ENCODE measurements around the gene SLC13A3.
A peak's percentile ranks its signal among the peaks of the same experiment; 100 is the strongest.

SLC13A3 gene

GRCh38 chr20:46688151-46689081 lies 37.2 kb upstream of the SLC13A3 start:
- H3K27ac ChIP-seq (ENCODE audit: low read depth, low read length, poor library complexity, severe bottlenecking), result peak overlapping the region; percentile 1
- H3K4me2 ChIP-seq (ENCODE audit: low read length), result peak overlapping the region; percentile 93
- H2AFZ ChIP-seq (ENCODE audit: low read length), result no peak overlapping the region
- H3K4me3 ChIP-seq (ENCODE audit: low read depth, low read length, poor library complexity, severe bottlenecking), result peak overlapping the region; percentile 92
- peaks cover 36% of the 10 kb centered on the region for H3K79me2 ChIP-seq (ENCODE audit: insufficient read depth, low read length)
- H3K36me3 ChIP-seq (ENCODE audit: insufficient read depth, low read length), result peaks cover 31% of the 10 kb centered on the region
- H3K9me2 ChIP-seq (ENCODE audit: low read depth, low read length), result no peaks in the 10 kb centered on the region
- peaks cover 29% of the 10 kb centered on the region for H3K4me1 ChIP-seq (ENCODE audit: insufficient read depth, low read length, severe bottlenecking)
- H3F3A ChIP-seq (ENCODE audit: insufficient read depth, low read length), result no peaks in the 10 kb centered on the region
- peak overlapping the region; percentile 90 for H3K9ac ChIP-seq (ENCODE audit: low read length)
- TF ChIP-seq CTCF (IDR thresholded peaks at IDR 0.05; ENCODE audit: low read length) (no peak), EZH2 (IDR thresholded peaks at IDR 0.05; ENCODE audit: borderline replicate concordance, low read length) (no peak)
- H3K27me3 ChIP-seq (ENCODE audit: insufficient read depth, low read length), result no peaks in the 10 kb centered on the region
- H4K20me1 ChIP-seq (ENCODE audit: insufficient read depth, low read length), result no peaks in the 10 kb centered on the region
- no peaks in the 10 kb centered on the region for H3K9me3 ChIP-seq (ENCODE audit: low read length)

- Histone ChIP-seq H3K79me2 (ENCODE audit: insufficient read depth, low read length) (peaks cover 36% of the 10 kb centered on the region), H3K27ac (ENCODE audit: low read depth, low read length, poor library complexity, severe bottlenecking) (no peak overlapping the region), H3K9ac (ENCODE audit: low read length) (no peak overlapping the region), H3K4me2 (ENCODE audit: low read length) (no peak overlapping the region), H3F3A (ENCODE audit: insufficient read depth, low read length) (no peaks in the 10 kb centered on the region), H3K36me3 (ENCODE audit: insufficient read depth, low read length) (peaks cover 37% of the 10 kb centered on the region), H3K9me3 (ENCODE audit: low read length) (no peaks in the 10 kb centered on the region), H3K9me2 (ENCODE audit: low read depth, low read length) (no peaks in the 10 kb centered on the region), H2AFZ (ENCODE audit: low read length) (no peak overlapping the region), H3K27me3 (ENCODE audit: insufficient read depth, low read length) (no peaks in the 10 kb centered on the region), H3K4me3 (ENCODE audit: low read depth, low read length, poor library complexity, severe bottlenecking) (no peak overlapping the region), H3K4me1 (ENCODE audit: insufficient read depth, low read length, severe bottlenecking) (peaks cover 35% of the 10 kb centered on the region), H4K20me1 (ENCODE audit: insufficient read depth, low read length) (no peaks in the 10 kb centered on the region)
- TF ChIP-seq CTCF (IDR thresholded peaks at IDR 0.05; ENCODE audit: low read length) (no peak), EZH2 (IDR thresholded peaks at IDR 0.05; ENCODE audit: borderline replicate concordance, low read length) (no peak)
Measured at GRCh38 chr20:46683939-46684750, 32.9 kb upstream of the SLC13A3 start.

- no peak overlapping the region for H3K9ac ChIP-seq (ENCODE audit: low read length)
- H2AFZ ChIP-seq (ENCODE audit: low read length), result no peak overlapping the region
- no peaks in the 10 kb centered on the region for H3K9me3 ChIP-seq (ENCODE audit: low read length)
- TF ChIP-seq EZH2 (IDR thresholded peaks at IDR 0.05; ENCODE audit: borderline replicate concordance, low read length) (no peak), CTCF (IDR thresholded peaks at IDR 0.05; ENCODE audit: low read length) (no peak)
- peaks cover 33% of the 10 kb centered on the region for H3K79me2 ChIP-seq (ENCODE audit: insufficient read depth, low read length)
- H3K4me1 ChIP-seq (ENCODE audit: insufficient read depth, low read length, severe bottlenecking), result peaks cover 33% of the 10 kb centered on the region
- no peak overlapping the region for H3K4me3 ChIP-seq (ENCODE audit: low read depth, low read length, poor library complexity, severe bottlenecking)
- no peaks in the 10 kb centered on the region for H4K20me1 ChIP-seq (ENCODE audit: insufficient read depth, low read length)
- no peaks in the 10 kb centered on the region for H3F3A ChIP-seq (ENCODE audit: insufficient read depth, low read length)
- no peak overlapping the region for H3K4me2 ChIP-seq (ENCODE audit: low read length)
- no peak overlapping the region for H3K27ac ChIP-seq (ENCODE audit: low read depth, low read length, poor library complexity, severe bottlenecking)
- H3K36me3 ChIP-seq (ENCODE audit: insufficient read depth, low read length), result peaks cover 37% of the 10 kb centered on the region
- no peaks in the 10 kb centered on the region for H3K27me3 ChIP-seq (ENCODE audit: insufficient read depth, low read length)
- H3K9me2 ChIP-seq (ENCODE audit: low read depth, low read length), result no peaks in the 10 kb centered on the region
Measured at GRCh38 chr20:46683668-46683938, 32.3 kb upstream of the SLC13A3 start.

Measured in OCI-LY1 (cell line).